TTC549 (cell line): ENCODE measurements around the gene BMX.

Source experiments
- FAIRE-seq: peaks from 2 replicates; lab custom pipeline; 2012; peaks lifted over from hg19 to GRCh38; lab: Jason Lieb, UNC

BMX gene

DNA sequence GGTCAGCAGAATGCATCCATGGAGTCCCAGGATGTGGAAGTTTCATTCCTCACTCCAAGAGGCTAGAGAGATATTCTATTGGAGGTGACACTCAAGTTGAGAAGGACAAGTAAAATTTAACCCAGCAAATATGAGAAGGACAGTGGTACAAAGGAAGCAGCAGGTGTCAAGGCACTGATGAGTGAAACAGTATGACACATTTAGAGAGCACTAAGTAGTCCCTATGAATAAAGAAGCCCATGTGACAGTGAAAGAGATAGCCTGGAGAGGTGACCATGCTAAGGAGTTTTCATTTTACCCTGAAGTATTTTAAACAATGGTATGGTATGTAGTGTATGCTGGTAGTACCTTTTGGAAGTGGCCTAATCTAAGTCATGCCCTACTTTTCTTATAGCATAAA lies 9.2 kb downstream of the BMX start:
- no peak for FAIRE-seq

DNA sequence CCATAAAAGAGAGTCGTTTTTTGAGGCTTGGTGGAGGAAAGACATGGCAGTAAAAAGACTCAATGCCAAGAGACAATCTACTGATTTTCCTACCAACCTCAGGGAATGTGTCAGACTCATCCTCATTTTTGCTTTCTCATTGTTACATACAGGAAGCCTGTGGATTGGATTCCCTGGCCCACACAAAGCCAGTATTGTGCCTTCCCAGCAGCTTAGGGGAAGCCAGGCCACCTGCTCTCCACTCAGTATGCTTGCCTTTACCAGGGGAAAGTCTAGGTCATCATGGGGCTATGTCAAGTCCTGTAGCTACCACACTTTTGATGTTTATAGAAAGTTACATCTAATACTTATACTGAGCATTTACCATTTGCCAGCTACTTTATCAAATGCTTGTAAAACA lies 11.0 kb downstream of the BMX start:
- no peak for FAIRE-seq

DNA sequence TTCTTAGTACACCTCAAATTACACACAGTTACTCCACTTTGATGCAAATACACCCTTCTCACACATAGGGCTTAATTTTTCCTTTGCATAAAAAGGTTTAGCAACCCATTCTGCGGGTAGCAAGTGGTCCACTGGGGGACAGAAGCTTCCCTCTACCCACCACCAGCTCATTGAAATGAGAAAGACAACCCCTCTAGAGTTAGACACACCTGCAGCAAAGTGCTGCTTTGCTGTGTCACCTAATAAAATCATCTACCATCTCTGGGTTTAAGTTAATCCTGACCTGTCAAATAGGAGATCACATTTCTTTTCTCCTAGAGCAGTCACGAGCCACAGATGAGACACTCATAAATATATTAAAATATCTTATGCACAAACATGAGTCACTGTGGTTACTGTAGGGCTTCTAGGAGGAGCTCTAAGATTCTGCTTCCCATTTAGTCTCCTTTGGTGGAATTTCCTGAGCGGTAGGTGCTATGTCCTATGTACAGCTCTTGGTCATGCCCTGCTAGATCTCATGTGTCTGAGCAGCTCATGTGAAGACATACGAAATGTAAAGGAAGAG lies 11.9 kb downstream of the BMX start:
- no peak for FAIRE-seq

DNA sequence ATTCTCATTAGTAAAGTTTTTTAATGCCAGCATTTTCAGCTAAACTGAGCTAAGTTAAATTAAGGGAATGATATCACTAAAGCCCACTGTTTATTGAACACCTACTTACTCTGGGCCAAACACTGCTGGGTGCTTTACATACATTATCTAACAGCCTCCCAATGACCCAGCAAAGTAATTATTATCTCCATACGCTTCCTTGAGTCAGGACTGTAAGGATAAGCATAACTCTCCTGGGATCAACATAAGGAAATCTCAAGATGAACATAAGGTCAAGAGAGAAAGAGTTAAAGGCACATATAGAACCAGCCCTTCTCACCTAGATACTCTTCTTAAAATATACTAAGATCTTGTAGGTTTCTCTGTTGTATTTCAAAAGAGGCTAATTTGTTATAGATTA lies 13.7 kb downstream of the BMX start:
- no peak for FAIRE-seq

DNA sequence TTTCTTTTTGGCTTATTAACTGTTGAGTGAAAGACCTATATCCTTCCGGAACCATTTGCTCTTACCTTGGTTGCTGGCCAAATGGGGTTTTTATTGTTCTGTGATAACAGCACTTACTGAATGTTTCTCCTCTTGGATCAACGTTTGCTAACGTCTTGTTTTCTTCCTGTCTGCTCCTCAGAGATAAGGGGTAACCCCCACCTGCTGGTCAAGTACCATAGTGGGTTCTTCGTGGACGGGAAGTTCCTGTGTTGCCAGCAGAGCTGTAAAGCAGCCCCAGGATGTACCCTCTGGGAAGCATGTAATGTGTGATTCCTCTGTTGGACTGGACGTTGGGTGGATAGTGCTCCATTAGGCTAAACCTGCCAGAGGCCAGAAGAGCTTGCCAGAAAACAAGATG lies 15.3 kb downstream of the BMX start:
- no peak for FAIRE-seq

DNA sequence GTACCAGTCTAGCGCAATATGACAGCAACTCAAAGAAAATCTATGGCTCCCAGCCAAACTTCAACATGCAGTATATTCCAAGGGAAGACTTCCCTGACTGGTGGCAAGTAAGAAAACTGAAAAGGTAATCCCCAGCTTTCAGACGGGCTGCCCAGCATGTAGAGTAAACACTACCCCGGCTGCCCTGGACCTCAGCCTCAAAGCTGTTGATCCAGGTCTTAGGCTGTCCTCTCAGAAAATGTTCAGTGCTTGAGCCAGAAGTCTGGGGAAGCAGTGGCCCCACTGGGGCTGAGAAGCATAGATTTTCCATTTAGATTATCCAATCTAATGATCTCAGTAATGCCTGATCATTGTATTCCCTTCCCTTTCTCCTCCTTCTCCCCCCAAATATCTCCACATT lies 21.9 kb downstream of the BMX start:
- FAIRE-seq, result no peak

DNA sequence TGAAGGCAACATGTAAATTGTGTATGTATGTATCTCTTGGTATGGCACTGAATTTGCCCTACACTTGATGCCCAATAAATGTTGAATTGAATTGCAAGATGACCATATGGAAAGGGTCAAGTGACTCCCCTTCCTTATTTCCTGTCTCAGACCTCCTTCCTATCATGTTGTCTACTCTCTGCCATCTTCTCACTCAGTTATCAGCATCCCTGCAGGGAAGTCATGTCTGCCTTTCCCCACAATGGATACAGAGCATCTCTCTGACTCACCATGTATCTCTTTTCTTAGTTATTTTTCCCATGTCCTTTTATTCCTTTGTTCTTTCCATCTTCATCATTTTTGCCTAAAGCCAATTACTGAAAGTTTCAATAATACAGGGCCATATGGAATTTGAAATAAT lies 22.5 kb downstream of the BMX start:
- no peak for FAIRE-seq

DNA sequence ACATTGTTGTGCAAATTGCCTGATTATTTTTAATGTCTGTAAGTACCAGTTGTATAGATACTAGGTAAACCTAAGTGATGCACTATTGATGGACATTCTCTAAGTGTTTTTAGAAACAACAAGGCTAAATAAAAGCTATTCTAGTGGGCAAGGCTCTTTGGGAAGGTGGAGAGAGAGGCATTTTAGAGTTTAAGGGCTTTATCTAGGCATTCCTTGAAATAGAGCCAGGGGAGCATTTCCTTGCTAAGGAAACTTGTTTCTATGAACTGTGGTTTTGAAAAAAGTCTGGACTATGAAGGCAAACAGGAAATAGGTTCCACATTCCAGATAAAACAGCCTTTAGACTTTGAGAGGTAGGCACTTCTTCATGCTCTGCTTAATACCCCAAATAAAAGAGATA lies 23.8 kb downstream of the BMX start:
- FAIRE-seq, result no peak

DNA sequence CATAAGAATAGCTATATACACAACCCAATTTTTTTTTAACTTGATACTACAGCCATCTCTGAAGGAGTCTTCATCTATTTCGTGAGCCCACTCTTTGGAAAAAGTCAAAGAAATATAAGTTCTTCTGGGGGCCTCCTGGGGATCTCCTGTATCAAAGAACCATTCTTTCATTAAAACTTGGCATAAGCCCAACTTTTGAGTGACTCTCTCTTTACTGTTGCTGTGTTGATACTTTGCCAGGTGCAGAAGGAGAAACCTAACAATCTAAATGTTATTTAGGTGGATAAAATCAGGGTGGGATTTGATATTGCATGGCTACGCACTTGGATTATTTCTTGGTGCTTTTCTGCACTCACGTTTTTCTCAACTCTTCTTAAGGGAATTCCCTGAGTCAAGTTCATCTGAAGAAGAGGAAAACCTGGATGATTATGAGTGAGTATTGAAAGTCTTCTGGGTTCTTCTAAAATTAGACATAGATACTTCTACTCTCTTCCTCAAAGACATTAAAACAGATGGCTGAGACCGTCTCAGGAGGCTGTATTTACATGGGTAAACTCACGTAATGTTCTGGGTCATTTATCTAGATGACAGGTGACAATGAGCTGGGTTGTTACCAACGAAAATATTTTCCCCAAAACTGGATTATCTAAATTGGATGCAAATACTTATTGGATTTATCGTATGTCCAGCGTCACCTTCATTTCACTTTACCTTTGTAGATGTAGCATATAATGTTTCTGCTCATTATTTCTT lies 25.2 kb downstream of the BMX start:
- FAIRE-seq, result no peak

DNA sequence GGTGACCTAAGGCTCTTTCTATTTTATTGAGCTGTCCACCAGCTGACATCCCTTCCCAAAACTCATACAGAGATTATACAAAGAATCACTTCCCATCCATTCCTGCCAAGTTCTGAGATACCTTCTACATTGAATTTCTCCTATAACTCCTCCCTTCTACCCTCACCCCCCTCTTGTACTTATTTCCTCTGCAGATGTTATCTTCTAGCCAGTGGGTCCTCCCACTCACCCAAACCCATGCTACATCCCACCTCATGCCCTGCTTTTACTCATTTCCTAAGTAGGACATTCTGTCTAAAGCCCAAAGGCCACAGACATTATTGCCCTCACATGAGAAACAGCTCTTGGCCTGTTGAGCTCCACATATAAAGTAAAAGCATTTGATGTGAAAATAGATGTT lies 28.6 kb downstream of the BMX start:
- FAIRE-seq, result no peak

DNA sequence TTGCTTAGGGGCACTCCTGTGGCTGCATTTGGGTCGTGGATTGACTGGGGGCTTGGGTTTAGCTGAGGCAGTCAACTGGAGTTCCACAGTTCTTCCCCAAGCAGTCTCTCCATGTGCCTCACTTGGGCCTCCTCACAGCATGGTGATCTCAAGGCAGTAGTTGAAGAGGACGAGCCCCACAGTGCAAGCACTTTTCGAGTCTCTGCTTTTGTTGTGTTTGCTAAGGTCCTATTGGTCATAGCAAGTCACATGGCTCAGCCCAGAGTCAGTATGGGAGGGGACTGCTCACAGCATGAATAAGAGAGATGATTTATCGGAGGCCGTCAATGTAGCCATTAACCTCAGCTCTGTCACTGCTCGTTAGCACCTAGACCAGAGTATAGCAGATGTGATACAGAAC lies 29.7 kb downstream of the BMX start:
- no peak for FAIRE-seq

DNA sequence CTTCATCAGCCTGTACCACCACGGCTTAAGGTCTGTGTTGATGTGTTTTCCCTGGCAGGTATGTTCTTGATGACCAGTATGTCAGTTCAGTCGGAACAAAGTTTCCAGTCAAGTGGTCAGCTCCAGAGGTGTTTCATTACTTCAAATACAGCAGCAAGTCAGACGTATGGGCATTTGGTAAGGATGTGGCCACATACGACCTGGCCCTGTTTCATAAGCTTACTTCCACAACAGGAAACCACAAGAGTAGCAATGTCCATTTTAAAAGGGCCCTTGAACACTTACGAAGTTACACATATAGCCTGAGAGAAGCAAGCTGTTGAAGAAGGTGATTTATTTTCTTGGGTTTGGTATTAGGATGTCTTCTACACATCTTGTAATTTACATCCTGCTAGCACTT lies 46.1 kb downstream of the BMX start:
- no peak for FAIRE-seq

DNA sequence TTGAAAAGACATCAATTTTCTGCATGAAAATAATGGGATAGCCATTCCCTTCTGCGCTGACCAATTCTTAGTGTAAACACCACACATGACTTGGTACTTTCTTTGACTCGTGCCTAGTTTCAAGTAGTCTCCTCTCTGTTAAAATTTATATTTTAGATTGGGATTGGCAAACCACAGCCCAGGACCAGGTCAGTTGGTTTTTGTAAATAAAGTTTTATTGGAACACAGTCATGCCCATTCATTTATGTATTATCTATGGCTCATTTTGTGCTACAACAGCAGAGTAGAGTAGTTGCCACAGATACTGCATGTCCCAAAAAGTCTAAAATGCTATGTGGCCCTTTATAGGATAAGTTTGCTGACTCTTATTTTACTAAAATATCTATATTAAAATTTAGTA lies 46.7 kb downstream of the BMX start:
- no peak for FAIRE-seq

DNA sequence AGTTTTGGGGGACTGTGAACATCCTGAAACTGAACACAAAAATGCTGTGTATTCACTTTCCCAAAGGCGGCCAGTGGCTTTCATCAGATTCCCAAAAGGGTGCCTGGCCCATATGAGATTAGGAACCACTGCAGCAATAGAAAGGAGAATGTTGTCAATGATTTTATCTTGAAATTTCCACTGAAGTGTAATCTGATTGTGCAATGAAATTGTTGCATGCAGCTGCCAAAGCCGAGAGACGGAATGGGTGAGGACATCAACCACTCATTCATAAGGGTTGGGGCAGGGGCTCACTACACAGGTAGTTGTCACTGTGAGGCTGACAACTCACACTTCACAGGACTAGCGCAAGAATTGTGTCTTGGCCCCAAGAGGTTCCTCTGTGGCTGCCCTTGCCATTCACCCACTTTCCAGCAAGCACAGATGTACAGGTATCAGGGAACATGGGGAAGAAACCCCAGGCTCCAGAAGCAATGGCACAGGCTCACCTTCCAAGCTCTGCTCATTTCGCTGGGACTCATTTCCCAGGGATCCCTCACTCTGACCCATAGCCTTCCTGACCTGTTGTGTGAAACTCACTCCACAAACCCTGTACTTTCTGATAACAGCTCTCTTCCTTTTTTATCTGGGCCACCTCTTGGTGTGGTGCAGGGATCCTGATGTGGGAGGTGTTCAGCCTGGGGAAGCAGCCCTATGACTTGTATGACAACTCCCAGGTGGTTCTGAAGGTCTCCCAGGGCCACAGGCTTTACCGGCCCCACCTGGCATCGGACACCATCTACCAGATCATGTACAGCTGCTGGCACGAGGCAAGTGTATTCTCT lies 48.8 kb downstream of the BMX start:
- FAIRE-seq, result no peak

DNA sequence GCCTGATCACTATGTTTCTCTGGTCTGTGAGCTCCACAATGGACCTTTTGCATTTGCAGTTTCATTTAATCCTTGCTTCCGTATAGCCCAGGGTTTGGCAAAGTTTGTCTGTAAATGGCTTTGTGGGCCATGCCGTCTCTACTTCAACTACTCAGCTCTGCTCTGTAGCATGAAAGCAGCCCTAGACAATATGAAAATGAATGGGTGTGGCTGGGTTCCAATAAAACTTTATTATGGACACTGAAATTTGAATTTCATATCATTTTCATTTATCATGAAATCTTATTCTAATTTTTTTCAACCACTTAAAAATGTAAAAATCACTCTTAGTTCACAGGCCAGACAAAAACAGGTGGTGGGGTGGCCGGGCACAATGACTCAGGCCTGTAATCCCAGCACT lies 58.6 kb downstream of the BMX start:
- no peak for FAIRE-seq

DNA sequence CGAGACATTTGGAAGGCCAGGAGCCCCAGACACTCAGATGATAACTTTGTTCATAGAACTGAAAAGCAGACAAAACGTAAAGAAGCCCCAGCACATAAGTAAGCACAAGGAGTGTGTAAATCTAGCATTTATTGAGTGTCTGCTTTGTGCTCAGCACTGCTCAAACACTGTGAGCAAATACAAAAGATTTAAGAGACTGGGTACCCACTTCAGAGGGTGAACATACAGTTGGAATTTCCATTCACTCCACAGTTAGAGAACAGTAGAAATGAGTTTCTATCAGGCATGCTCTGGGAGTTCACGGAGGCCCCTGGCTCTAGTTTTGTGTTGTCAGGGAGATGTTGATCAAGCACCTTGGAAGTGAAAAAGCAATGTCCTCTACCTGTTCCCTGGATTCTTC lies 60.3 kb downstream of the BMX start:
- FAIRE-seq, result no peak

DNA sequence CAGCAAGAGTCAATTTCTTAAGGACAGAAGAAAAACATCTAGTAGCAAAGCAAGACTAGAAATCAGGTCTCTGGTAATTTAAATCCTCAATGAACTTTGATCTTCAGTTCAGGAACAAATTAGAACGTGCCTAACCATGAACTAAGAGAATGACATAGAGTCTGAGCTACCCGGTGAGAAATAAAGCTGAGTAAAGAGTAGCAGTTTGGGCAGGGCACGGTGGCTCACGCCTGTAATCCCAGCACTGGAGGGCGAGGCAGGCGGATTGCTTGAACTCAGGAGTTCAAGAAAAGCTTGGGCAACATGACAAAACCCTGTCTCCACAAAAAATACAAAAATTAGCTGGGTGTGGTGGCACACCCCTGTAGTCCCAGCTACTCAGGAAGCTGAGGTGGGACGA lies 62.4 kb downstream of the BMX start:
- FAIRE-seq, result no peak

DNA sequence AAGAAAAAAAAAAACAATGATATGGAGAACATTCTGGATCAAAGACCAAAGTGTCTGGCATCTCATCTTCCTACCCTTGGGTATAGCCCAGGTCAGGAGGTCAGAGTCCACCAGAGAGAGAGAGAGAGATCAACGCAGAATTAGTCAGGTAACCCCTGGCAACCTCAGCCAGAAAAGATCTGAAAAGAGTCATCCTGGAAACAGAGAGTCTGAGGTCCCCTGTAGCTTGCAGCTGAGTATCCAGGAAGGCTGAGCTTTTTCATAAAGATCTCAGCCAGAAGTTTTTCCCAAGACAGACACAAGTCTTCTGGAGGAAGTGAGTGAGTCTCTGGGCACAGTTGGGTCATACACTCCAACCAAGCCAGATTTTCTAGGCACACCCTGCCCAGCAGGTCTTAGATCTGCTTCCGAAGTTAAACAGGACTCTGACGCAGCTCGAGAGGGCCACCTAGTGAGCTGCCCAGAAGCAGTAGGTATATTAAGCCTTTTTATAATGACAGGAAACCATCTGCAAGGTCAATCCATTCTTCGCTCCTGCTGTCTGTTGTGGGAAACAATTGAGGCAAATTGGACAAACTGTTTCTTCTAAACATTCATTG lies 64.5 kb downstream of the BMX start:
- FAIRE-seq, result no peak

DNA sequence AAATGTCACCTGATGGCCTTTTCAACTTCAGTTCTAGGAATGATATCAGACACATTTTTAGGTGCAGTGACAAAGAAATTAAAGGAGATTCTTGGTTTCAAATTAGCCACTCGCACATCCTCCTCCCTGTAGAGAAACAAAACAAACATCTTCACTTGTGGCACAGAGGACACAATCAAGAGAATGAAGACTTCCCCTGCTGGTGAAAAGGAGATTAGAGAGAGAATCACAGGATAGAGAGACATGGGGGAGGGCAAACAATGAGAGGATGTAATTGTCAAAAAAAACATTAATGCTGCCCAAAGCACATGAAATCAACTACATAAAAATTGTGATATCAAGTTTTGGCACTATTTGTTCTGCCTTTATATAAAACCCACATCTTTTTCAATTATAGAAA lies 65.6 kb downstream of the BMX start:
- no peak for FAIRE-seq

DNA sequence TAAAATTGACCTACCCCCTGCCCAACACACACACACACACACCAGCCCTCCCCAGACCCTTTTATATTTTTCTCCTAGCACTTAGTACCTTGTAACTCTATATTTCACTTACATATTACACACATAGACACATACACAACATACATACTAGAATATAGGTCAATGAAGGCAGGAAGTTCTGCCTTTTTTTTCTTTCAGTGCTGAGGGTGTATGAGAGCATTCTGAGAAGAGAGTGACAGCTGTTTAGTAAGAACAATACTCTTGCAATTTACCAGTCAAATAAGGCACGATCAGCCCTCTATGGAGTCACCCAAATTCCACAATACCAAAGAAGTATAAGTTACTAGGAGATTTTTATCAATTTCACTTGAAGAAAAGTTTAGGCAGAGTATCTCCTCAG lies 66.7 kb downstream of the BMX start:
- no peak for FAIRE-seq

DNA sequence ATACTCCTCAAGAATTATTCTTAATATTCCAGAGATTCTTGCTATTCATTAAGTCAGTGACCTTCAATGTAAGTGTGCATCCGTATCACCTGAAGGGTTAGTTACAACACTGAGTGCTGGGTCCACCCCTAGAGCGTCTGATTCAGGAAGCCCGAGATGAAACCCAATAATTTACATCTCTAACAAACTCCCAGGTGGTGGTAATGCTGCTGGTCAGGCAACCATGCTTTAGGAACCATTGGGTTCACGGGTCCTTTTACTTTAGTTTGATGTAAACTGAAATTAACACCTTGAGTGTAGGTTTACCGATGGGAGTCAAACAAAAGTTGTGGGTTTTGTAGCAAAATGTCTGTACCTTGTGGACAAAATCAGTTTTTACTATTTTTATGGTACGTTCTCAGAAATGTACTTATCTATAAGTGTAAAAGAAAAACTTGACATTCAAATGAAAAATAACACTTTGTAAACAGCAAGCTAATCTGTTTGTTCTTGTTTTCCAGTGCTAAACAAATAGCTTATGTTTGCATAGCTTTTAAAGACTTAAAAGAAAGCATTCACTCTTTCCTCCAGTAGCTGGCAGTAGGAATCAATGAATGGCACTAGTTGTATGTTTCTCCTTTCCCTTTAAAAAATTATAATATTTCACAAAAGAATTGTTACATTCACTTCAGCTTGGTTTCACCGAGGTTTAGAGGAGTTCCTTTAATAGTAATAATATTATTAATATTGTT lies 67.4 kb downstream of the BMX start:
- FAIRE-seq, result no peak

DNA sequence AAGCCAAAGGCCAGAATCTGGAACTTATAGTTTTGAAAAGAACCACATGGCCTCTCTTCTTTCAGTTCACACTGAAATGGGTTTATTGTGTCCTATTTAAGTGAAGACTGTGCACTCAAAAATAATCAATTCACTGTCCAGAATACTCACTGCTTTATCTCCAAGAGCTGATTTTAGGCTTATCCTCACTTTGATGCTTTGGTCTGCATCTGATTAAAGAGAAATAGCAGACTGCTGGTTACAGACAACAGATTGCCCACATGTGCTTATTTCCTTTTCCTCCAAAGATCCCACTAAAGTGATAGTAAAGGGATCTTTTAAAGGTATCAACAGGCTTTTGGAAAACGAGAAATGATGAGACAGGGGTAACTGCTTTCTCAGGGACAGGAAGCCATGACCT lies 69.5 kb downstream of the BMX start:
- no peak for FAIRE-seq

DNA sequence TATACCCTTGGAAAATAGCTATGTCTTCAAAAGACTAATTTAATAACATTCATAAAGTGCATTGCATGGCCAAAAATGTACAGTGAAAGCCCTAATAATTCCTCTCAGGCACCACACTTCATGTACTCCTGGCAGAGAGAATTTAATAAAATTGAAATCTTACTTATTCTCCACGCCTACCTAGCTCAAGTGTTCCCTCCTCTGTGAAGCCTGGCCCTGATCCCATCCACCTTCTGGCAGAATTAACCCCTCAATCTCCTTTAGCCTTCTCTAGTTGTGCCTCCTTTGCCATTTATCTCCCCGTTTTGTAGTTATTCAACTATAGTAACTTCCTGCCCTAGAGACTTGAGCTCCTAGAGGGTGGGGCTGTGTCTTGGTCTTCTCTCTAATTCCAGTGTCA lies 73.4 kb downstream of the BMX start:
- no peak for FAIRE-seq
